Measurements from ENCODE around the gene LRP11. TPM values are rescaled to one million over a fixed set of nuclear protein-coding genes. Genes with fewer than 3 reads are reported as not detected.
A peak's percentile ranks its signal among the peaks of the same experiment; 100 is the strongest.
"Not testable (repeated sequence)": the region's sequence is repeated elsewhere in the genome, so short reads cannot be mapped to it uniquely, and the experiment has no call there.

LRP11 gene
- total RNA-seq (2014; rRNA removed; shearing (Covaris generic)), result 13.2 and 17.6 TPM in 2 replicates

- no peaks in the 10 kb centered on the region for H3K36me3 ChIP-seq (replicated peaks; ENCODE audit: control insufficient read depth, insufficient read depth, low read length)
- H3K27me3 ChIP-seq (ENCODE audit: control insufficient read depth, insufficient read depth, low read length), result peaks cover 15% of the 10 kb centered on the region
- peak; percentile 98 for DNase-seq
- peak within 1 kb of the TSS; percentile 73 for H3K4me3 ChIP-seq (ENCODE audit: insufficient read depth, low read depth, low read length)
These were observed at the start of gene LRP11 for GRCh38 chr6:149863698-149864577. TSS of gene LRP11 (minus strand) at chr6:149864359. CDS start at chr6:149864020, 339 bp downstream.

- Histone ChIP-seq H3K4me3 (ENCODE audit: insufficient read depth, low read depth, low read length) (no peak overlapping the region), H3K36me3 (replicated peaks; ENCODE audit: control insufficient read depth, insufficient read depth, low read length) (no peaks in the 10 kb centered on the region), H3K27me3 (ENCODE audit: control insufficient read depth, insufficient read depth, low read length) (peaks cover 12% of the 10 kb centered on the region)
- no peak for DNase-seq
These were observed 49.5 kb upstream of the LRP11 start for GRCh38 chr6:149913540-149914240.

- no peak for DNase-seq
- Histone ChIP-seq H3K4me3 (ENCODE audit: insufficient read depth, low read depth, low read length) (no peak overlapping the region), H3K27me3 (ENCODE audit: control insufficient read depth, insufficient read depth, low read length) (peaks cover 7% of the 10 kb centered on the region; the same call in 1 of the 2 replicates), H3K36me3 (replicated peaks; ENCODE audit: control insufficient read depth, insufficient read depth, low read length) (no peaks in the 10 kb centered on the region)
These were observed 48.9 kb upstream of the LRP11 start for GRCh38 chr6:149913085-149913484.

- H3K4me3 ChIP-seq (ENCODE audit: insufficient read depth, low read depth, low read length); H3K27me3 ChIP-seq (ENCODE audit: control insufficient read depth, insufficient read depth, low read length); H3K36me3 ChIP-seq (replicated peaks; ENCODE audit: control insufficient read depth, insufficient read depth, low read length); DNase-seq: not testable (repeated sequence)
These were observed 48.5 kb upstream of the LRP11 start for GRCh38 chr6:149912680-149913079.

GRCh38 chr6:149910721-149911151, 46.6 kb upstream of the LRP11 start:
- DNase-seq, result peak; percentile 26
- Histone ChIP-seq H3K36me3 (replicated peaks; ENCODE audit: control insufficient read depth, insufficient read depth, low read length) (no peaks in the 10 kb centered on the region), H3K27me3 (ENCODE audit: control insufficient read depth, insufficient read depth, low read length) (peaks cover 4% of the 10 kb centered on the region; the same call in 1 of the 2 replicates), H3K4me3 (ENCODE audit: insufficient read depth, low read depth, low read length) (no peak overlapping the region)

GRCh38 chr6:149909701-149910470, 45.7 kb upstream of the LRP11 start:
- H3K4me3 ChIP-seq (ENCODE audit: insufficient read depth, low read depth, low read length), result no peak overlapping the region
- no peaks in the 10 kb centered on the region for H3K36me3 ChIP-seq (replicated peaks; ENCODE audit: control insufficient read depth, insufficient read depth, low read length)
- no peak for DNase-seq
- H3K27me3 ChIP-seq (ENCODE audit: control insufficient read depth, insufficient read depth, low read length), result peaks cover 4% of the 10 kb centered on the region; the same call in 1 of the 2 replicates

- not testable (repeated sequence) for H3K4me3 ChIP-seq (ENCODE audit: insufficient read depth, low read depth, low read length); DNase-seq; H3K27me3 ChIP-seq (ENCODE audit: control insufficient read depth, insufficient read depth, low read length); H3K36me3 ChIP-seq (replicated peaks; ENCODE audit: control insufficient read depth, insufficient read depth, low read length)
These were observed 44.3 kb upstream of the LRP11 start for GRCh38 chr6:149908480-149908879.

- Histone ChIP-seq H3K4me3 (ENCODE audit: insufficient read depth, low read depth, low read length) (no peak overlapping the region), H3K36me3 (replicated peaks; ENCODE audit: control insufficient read depth, insufficient read depth, low read length) (no peaks in the 10 kb centered on the region), H3K27me3 (ENCODE audit: control insufficient read depth, insufficient read depth, low read length) (no peaks in the 10 kb centered on the region; the same call in 1 of the 2 replicates)
- no peak for DNase-seq
These were observed 43.2 kb upstream of the LRP11 start for GRCh38 chr6:149907317-149907716.

GRCh38 chr6:149906405-149906804, 42.2 kb upstream of the LRP11 start:
- H3K27me3 ChIP-seq (ENCODE audit: control insufficient read depth, insufficient read depth, low read length), result no peaks in the 10 kb centered on the region; the same call in 1 of the 2 replicates
- H3K4me3 ChIP-seq (ENCODE audit: insufficient read depth, low read depth, low read length), result no peak overlapping the region
- DNase-seq, result no peak
- no peaks in the 10 kb centered on the region for H3K36me3 ChIP-seq (replicated peaks; ENCODE audit: control insufficient read depth, insufficient read depth, low read length)

- no peak overlapping the region for H3K4me3 ChIP-seq (ENCODE audit: insufficient read depth, low read depth, low read length)
- DNase-seq, result no peak
- no peaks in the 10 kb centered on the region for H3K36me3 ChIP-seq (replicated peaks; ENCODE audit: control insufficient read depth, insufficient read depth, low read length)
- no peaks in the 10 kb centered on the region; the same call in 1 of the 2 replicates for H3K27me3 ChIP-seq (ENCODE audit: control insufficient read depth, insufficient read depth, low read length)
These were observed 41.8 kb upstream of the LRP11 start for GRCh38 chr6:149905911-149906371.

- no peaks in the 10 kb centered on the region; the same call in 1 of the 2 replicates for H3K27me3 ChIP-seq (ENCODE audit: control insufficient read depth, insufficient read depth, low read length)
- peak; percentile 38 for DNase-seq
- H3K4me3 ChIP-seq (ENCODE audit: insufficient read depth, low read depth, low read length), result no peak overlapping the region
- no peaks in the 10 kb centered on the region for H3K36me3 ChIP-seq (replicated peaks; ENCODE audit: control insufficient read depth, insufficient read depth, low read length)
These were observed 41.3 kb upstream of the LRP11 start for GRCh38 chr6:149905371-149905910.

- DNase-seq, result peak; percentile 30
- Histone ChIP-seq H3K27me3 (ENCODE audit: control insufficient read depth, insufficient read depth, low read length) (no peaks in the 10 kb centered on the region; the same call in 1 of the 2 replicates), H3K4me3 (ENCODE audit: insufficient read depth, low read depth, low read length) (no peak overlapping the region), H3K36me3 (replicated peaks; ENCODE audit: control insufficient read depth, insufficient read depth, low read length) (no peaks in the 10 kb centered on the region)
These were observed 40.7 kb upstream of the LRP11 start for GRCh38 chr6:149904661-149905370.

- Histone ChIP-seq H3K4me3 (ENCODE audit: insufficient read depth, low read depth, low read length) (no peak overlapping the region), H3K27me3 (ENCODE audit: control insufficient read depth, insufficient read depth, low read length) (no peaks in the 10 kb centered on the region; the same call in 1 of the 2 replicates), H3K36me3 (replicated peaks; ENCODE audit: control insufficient read depth, insufficient read depth, low read length) (no peaks in the 10 kb centered on the region)
- DNase-seq, result peak; percentile 64
These were observed 39.9 kb upstream of the LRP11 start for GRCh38 chr6:149903938-149904611.
